Memory B cell (primary cell): ENCODE data around the gene ENTPD8.
"Not testable (repeated sequence)": the region's sequence is repeated elsewhere in the genome, so short reads cannot be mapped to it uniquely, and the experiment has no call there.

Source experiments
- ATAC-seq: fragments of 150-1000 bp; cut with Tn5 transposase; 2 replicates; pipeline ENCODE4 v1.10.0; 2021; ENCODE audit warnings: low read depth, mild to moderate bottlenecking, moderate library complexity
- DNase-seq, 2 donors: peaks; one replicate each; pipeline ENCODE4 v3.0.0; 2022; ENCODE audit warnings: low spot score in 2 of 2
- H3K27ac Mint-ChIP-seq: one replicate; pipeline ENCODE4 v1.8.0; 2022; ENCODE audit warnings: mild to moderate bottlenecking, moderate library complexity, mixed read lengths
- H3K27me3 Mint-ChIP-seq: one replicate; pipeline ENCODE4 v1.8.0; 2022; ENCODE audit warnings: mixed read lengths
- H3K36me3 Mint-ChIP-seq: one replicate; pipeline ENCODE4 v1.8.0; 2022; ENCODE audit warnings: mild to moderate bottlenecking, mixed read lengths
- H3K4me1 Mint-ChIP-seq: one replicate; pipeline ENCODE4 v1.8.0; 2022; ENCODE audit warnings: mixed read lengths
- H3K4me3 Mint-ChIP-seq: one replicate; pipeline ENCODE4 v1.8.0; 2022; ENCODE audit warnings: mild to moderate bottlenecking, moderate library complexity, mixed read lengths
- H3K9me3 Mint-ChIP-seq: one replicate; pipeline ENCODE4 v1.8.0; 2022; ENCODE audit warnings: mixed read lengths

The ENTPD8 gene

DNA sequence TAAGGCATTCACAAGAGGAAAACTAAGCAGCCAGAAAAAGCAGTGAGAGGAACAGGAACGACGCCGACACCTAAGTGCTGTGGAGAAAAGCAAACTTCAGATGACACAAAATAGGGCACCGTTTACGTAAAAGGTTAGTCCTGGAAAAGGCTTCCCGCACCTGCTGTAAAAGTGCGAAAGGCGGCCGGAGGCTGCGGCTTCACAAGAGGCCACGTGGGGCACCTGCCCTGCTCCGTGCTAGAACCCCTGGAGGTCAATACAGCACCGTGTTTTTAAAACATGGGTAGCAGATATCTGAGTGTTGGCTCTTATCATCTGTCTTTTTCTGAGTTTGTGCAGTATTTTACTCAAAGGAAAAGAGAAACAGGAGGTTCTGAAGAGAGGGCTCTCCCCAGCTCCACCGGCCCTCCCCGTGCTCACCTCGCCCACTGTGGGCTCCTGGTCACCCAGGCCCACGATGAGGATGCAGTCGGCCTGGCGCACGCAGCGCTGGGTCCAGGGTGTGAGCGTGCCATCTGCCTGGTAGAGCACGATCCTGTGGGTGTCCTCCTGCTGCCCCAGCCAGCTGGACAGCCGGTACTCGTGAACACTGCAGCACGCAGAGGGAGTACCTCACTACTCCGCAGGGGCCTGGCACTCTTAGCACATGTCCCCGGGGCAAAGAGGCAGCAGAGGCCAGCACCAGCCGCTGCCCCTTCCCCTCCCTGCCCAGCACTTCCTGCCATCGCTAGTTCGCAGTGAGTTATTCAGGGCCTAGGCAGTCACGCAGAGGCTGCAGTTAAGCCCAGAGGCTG, 38.9 kb upstream of the ENTPD8 start:
- ATAC-seq: no peak
- no peak overlapping the region for H3K27ac Mint-ChIP-seq
- H3K27me3 Mint-ChIP-seq: no peaks in the 10 kb centered on the region

DNA sequence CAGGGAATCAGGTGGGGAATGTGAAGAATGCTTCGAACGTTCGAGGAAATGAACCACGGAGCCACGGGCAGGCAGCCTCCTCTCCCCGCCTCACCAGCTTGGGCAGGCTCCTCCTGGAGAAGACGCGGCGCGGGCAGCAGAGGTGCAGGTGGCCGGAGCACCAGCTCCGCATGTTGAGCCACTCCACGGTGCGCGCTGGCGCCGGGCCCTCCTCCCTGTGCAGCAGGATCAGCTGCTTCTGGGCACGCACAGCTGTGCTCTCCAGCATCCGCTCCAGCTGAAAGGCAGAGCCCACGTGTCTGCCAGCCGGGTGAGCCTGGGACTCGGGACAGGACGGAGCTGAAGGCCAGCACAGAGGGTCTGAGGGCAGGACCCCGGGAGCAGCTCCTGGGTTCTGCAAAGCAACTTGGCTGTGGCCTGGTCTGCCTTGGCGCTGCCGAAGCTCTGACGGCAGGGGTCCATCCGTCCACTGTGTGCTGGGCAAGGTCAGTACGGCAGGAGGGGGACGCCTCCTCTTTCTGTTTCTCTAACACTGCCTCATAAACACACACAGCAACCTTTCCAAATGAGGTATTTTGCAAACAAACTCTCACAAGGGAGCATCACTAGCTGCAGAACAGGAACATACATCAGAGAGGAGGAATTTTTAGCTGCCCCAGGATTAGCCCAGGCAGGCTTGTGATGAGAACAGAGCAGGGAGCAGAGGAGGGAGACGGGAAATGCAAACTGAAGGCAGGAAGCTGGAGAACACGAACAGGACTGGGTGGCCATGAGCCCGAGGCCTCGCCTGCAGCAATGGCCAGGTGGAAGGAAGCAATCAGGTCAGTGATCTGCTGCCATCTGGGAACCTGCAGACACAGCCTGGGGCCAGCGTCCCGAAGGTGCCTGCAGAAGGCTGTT, 38.1 kb upstream of the ENTPD8 start:
- no peak overlapping the region for H3K27ac Mint-ChIP-seq
- no peak for ATAC-seq

More for the DNA sequence above, 38.9 kb upstream of the ENTPD8 start:
- peaks cover 6% of the 10 kb centered on the region for H3K9me3 Mint-ChIP-seq
- H3K4me1 Mint-ChIP-seq: no peaks in the 10 kb centered on the region
- no peak overlapping the region for H3K4me3 Mint-ChIP-seq
- no peak for DNase-seq
- peaks cover 8% of the 10 kb centered on the region for H3K36me3 Mint-ChIP-seq

DNA sequence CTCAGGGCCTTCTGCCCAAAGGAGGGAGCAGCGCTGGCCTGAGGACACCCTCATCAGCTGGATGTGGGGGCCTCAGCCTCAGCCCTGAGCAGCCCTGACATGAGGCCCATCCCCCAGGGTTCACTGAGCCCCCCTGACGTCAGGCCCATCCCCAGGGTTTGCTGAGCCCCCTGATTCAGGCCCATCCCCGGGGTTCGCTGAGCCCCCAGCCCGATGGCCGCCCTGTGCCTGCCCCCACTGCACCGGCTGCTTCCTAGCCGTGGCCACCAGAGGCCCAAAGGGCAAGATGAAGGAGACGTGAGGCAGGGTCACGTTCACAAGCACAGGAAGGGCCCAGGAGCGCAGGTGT, 37.4 kb upstream of the ENTPD8 start:
- DNase-seq: no peak
- Mint-ChIP-seq H3K27ac (no peak overlapping the region), H3K9me3 (peaks cover 12% of the 10 kb centered on the region), H3K4me3 (no peak overlapping the region), H3K27me3 (no peaks in the 10 kb centered on the region), H3K4me1 (no peaks in the 10 kb centered on the region), H3K36me3 (peaks cover 14% of the 10 kb centered on the region)
- ATAC-seq: no peak

More for the DNA sequence above, 38.1 kb upstream of the ENTPD8 start:
- H3K27me3 Mint-ChIP-seq: no peaks in the 10 kb centered on the region
- H3K9me3 Mint-ChIP-seq: peaks cover 9% of the 10 kb centered on the region
- peaks cover 11% of the 10 kb centered on the region for H3K36me3 Mint-ChIP-seq
- H3K4me3 Mint-ChIP-seq: no peak overlapping the region
- H3K4me1 Mint-ChIP-seq: no peaks in the 10 kb centered on the region
- no peak for DNase-seq

DNA sequence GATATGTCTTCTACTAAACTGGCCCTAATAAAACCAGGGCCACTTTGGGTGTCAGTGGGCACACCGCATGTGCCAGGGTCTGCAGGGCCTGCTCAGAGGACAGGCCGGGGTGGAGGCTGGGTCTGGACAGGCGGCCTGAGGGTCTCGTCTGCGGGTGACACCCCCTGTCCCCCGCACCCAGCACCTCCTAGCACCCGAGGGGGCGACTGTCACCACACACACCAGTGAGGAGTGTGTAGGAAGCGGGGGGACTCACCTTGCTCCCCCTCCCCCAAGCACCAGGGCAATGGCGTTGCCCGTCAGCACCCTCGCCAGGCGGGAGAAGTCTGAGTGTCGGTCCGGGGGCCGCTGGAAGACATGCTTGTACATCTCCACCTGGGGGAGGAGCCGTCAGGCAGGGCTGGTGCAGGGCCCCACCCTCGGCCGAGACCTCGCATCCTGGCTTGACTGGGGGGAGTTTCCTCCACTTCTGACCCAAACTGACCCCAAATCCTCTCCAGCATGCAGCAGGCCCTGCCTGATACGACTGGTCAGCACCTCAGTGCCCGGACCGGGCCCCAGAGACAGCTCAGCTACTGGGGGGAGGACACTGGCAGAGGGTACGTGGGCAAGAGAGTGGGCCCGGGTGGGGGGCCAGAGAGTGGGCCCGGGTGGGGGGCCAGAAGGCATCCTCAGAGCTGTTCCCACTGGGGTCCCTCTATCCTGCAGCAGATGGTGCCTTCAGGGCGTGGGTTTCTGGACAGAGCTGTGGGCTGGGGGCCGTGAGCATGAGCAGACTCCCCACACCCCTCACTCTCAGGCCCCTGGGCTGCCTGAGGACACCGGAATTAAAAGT, 36.8 kb upstream of the ENTPD8 start:
- no peaks in the 10 kb centered on the region for H3K27me3 Mint-ChIP-seq
- peaks cover 16% of the 10 kb centered on the region for H3K9me3 Mint-ChIP-seq
- peaks cover 18% of the 10 kb centered on the region for H3K36me3 Mint-ChIP-seq
- ATAC-seq (no peak), DNase-seq (no peak)
- no peak overlapping the region for H3K4me3 Mint-ChIP-seq
- H3K4me1 Mint-ChIP-seq: no peaks in the 10 kb centered on the region
- H3K27ac Mint-ChIP-seq: no peak overlapping the region

DNA sequence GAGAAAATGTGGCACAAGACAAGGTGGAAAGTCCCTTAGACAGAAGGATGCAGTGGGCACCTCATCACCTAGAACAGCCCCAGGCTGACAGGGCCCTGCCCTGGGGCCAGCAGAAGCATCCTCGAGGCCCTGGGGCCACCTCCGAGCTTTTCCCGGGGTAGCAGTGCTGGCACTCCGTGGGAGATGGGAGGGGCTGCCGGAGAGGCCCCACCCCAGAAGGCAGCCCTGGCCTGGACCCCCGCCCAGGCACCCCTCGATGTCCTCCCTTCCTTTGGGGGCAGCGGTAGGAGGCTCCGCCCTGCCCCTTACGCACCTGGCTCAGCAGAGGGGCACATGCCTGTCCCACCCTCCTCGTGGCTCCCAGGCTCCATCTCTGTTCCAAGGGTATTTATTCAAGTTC, 35.7 kb upstream of the ENTPD8 start:
- Mint-ChIP-seq H3K36me3 (peaks cover 22% of the 10 kb centered on the region), H3K4me3 (no peak overlapping the region), H3K27me3 (no peaks in the 10 kb centered on the region), H3K9me3 (peaks cover 16% of the 10 kb centered on the region), H3K27ac (no peak overlapping the region), H3K4me1 (no peaks in the 10 kb centered on the region)
- ATAC-seq (no peak), DNase-seq (no peak)

DNA sequence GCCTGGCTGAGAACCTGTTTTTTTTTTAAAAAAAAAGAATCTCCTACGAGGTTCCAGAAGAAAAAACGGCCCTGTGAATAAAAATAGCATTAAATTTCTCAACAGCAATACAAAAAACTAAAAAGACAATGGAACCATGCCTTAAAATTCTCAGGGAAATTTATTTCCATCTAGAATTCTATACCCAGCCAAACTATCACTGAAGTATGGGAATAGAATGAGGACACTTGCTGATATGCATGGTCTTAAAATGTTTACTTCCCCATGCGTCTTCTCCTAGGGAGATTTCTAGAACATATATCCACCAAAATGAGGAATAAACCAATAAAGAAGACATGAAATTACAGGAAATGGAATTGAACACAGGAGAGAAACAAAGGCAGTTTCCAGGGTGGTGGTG, 34.5 kb upstream of the ENTPD8 start:
- H3K36me3 Mint-ChIP-seq: peaks cover 26% of the 10 kb centered on the region
- H3K9me3 Mint-ChIP-seq: peaks cover 16% of the 10 kb centered on the region
- H3K4me1 Mint-ChIP-seq: peaks cover 2% of the 10 kb centered on the region
- DNase-seq: no peak
- no peak overlapping the region for H3K27ac Mint-ChIP-seq
- no peak overlapping the region for H3K4me3 Mint-ChIP-seq
- H3K27me3 Mint-ChIP-seq: no peaks in the 10 kb centered on the region
- ATAC-seq: no peak

DNA sequence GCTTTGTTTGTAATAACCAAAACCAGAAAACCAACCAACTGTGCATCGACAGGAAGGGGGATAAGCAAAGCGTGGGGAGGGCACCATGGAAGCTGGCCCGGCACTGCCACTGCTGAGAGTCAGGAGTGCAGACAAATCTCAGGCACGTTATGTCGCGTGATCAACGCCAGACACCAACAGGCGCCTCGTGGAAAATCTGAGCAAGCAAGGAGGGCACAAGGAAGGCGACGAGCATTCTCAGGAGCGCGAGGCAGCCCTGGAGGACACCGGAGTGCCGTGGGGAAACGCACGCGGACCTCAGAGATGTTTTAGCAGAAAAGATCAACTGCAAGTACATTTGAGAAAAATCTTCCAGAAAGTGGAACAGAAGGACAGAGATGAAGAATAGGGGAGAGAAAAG, 33.1 kb upstream of the ENTPD8 start:
- H3K27me3 Mint-ChIP-seq: no peaks in the 10 kb centered on the region
- no peak overlapping the region for H3K27ac Mint-ChIP-seq
- peaks cover 16% of the 10 kb centered on the region for H3K9me3 Mint-ChIP-seq
- H3K4me1 Mint-ChIP-seq: peaks cover 2% of the 10 kb centered on the region
- H3K36me3 Mint-ChIP-seq: peaks cover 24% of the 10 kb centered on the region
- H3K4me3 Mint-ChIP-seq: no peak overlapping the region
- DNase-seq (no peak), ATAC-seq (no peak)

DNA sequence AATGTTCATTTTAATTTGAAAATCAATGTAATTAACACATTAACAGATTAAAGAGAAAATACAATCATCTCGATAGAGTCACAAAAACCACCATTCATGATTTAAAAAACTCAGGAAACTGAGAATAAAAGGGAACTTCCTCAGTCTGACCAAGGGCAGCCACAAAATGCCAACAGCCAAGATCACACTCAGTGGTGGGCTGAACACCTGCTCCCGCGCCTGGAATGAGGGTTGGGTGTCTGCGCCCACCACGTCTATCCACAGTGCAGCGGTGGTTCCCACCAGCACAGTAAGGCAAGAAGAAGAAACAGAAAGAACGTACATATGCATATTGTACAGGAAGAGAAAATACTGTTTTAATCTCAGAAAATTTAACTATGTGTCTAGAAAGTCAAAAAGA, 29.6 kb upstream of the ENTPD8 start:
- no peaks in the 10 kb centered on the region for H3K27me3 Mint-ChIP-seq
- no peak for DNase-seq
- peak; percentile 37 for ATAC-seq
- H3K9me3 Mint-ChIP-seq: peaks cover 11% of the 10 kb centered on the region
- peaks cover 19% of the 10 kb centered on the region for H3K36me3 Mint-ChIP-seq
- H3K4me3 Mint-ChIP-seq: no peak overlapping the region
- no peak overlapping the region for H3K27ac Mint-ChIP-seq
- peaks cover 2% of the 10 kb centered on the region for H3K4me1 Mint-ChIP-seq

DNA sequence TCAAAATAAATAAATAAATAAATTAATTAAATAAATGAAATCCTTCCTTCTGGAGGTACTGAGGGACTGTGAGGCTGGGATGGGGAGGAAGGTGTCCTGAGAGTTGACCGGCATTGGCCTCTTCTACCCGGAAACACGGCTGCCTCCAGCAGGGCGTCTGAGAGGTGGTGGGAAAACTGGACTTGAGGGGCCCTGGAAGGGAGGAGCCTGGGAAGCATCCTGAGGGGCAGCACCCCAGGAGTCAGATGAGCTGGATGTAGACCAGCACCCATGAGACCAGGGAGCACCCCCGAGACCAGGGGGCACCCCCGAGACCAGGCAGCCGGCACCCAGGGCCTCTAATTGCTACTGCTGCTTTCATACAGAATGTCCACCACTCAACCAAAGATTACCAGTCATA, 26.7 kb upstream of the ENTPD8 start:
- DNase-seq: no peak
- Mint-ChIP-seq H3K4me3 (no peak overlapping the region), H3K9me3 (no peaks in the 10 kb centered on the region), H3K27me3 (no peaks in the 10 kb centered on the region), H3K27ac (no peak overlapping the region), H3K36me3 (peaks cover 7% of the 10 kb centered on the region), H3K4me1 (peaks cover 2% of the 10 kb centered on the region)
- no peak for ATAC-seq

DNA sequence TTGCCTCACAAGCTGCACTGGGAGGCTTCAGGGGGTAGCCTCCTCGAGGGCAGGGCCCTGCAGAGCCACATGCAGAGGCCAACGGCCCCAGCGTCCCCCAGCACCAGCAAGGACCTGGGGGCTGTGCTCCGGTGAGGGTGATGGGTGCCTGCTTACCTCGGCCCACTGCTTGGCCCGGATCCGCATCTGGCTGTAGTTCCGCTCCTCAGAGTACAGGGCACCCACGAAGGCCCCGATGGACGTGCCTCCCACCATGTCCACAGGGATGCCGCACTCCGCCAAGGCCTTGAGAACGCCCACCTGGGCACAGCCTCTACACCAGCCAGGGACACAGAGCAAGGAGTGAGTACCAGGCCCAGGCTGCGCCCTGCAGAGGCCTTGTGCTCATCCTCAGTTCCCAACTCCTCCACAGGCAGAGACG, 26.0 kb upstream of the ENTPD8 start:
- H3K9me3 Mint-ChIP-seq: no peaks in the 10 kb centered on the region
- no peak for ATAC-seq

DNA sequence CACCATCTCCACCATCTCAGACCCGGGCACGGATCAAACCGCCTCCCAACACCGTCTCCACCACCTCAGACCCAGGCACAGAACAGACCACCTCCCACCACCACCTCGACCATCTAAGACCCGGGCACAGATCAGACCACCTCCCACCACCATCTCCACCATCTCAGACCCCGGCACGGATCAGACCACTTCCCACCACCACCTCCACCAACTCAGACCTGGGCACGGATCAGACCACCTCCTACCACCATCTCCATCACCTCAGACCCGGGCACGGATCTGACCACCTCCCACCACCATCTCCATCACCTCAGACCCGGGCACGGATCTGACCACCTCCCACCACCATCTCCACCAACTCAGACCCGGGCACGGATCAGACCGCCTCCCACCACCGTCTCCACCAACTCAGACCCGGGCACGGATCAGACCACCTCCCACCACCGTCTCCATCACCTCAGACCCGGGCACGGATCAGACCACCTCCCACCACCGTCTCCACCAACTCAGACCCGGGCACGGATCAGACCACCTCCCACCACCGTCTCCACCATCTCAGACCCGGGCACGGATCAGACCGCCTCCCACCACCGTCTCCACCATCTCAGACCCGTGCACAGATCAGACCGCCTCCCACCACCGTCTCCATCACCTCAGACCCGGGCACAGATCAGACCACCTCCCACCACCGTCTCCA, 25.4 kb upstream of the ENTPD8 start:
- H3K27ac Mint-ChIP-seq: peak overlapping the region; percentile 8
- not testable (repeated sequence) for H3K4me3 Mint-ChIP-seq, ATAC-seq, H3K27me3 Mint-ChIP-seq, DNase-seq, H3K4me1 Mint-ChIP-seq, H3K9me3 Mint-ChIP-seq, H3K36me3 Mint-ChIP-seq

More for the DNA sequence above, 26.0 kb upstream of the ENTPD8 start:
- peaks cover 2% of the 10 kb centered on the region for H3K4me1 Mint-ChIP-seq
- H3K36me3 Mint-ChIP-seq: peaks cover 4% of the 10 kb centered on the region
- DNase-seq: no peak
- no peak overlapping the region for H3K27ac Mint-ChIP-seq
- no peak overlapping the region for H3K4me3 Mint-ChIP-seq
- no peaks in the 10 kb centered on the region for H3K27me3 Mint-ChIP-seq

DNA sequence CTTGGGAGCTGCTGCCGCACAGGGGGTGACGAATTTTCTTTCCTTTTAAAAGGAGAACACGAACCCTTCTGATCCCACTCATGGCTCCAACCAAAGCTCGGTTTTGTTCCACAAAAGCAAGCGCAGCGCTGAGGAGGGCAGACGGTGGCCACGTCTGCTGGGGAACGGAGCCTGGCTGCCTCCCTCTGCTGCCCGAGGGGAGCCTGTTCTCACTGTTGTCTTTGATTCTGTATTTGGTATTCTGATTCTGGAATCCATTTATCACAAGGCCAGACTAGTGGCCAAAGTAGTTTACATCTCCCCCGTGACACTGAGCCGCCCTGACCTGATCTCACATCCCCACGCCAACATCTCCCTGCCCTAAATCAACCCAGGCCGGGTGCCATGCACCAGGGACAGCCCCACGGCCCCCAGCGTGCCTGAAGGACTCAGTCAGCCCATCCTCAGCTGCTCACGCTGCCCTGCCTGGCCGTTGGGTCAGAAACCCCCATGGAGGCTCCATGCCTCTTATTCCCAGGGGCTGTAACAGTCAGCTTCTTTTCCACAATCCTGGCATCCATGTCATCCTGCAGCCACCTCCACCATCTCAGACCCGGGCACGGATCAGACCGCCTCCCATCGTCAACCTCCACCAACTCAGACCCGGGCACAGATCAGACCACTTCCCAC, 24.7 kb upstream of the ENTPD8 start:
- ATAC-seq: no peak
- Mint-ChIP-seq H3K9me3 (no peaks in the 10 kb centered on the region), H3K27ac (peak overlapping the region; percentile 8), H3K4me1 (peaks cover 4% of the 10 kb centered on the region), H3K36me3 (no peaks in the 10 kb centered on the region), H3K27me3 (no peaks in the 10 kb centered on the region), H3K4me3 (no peak overlapping the region)
- DNase-seq: no peak
